Stimulated activated CD8-positive, alpha-beta memory T cell treated with anti-CD3 and anti-CD28 coated beads, Interleukin-4, amount 100 ng/mL, for 24 hours (primary cell): ENCODE results near the gene NFIA.
"Not testable (repeated sequence)": the region's sequence is repeated elsewhere in the genome, so short reads cannot be mapped to it uniquely, and the experiment has no call there.

Source experiments
- DNase-seq: peaks from one replicate; pipeline ENCODE4 v3.0.0-alpha.2; 2020; ENCODE audit warnings: low read depth

Gene NFIA

DNA sequence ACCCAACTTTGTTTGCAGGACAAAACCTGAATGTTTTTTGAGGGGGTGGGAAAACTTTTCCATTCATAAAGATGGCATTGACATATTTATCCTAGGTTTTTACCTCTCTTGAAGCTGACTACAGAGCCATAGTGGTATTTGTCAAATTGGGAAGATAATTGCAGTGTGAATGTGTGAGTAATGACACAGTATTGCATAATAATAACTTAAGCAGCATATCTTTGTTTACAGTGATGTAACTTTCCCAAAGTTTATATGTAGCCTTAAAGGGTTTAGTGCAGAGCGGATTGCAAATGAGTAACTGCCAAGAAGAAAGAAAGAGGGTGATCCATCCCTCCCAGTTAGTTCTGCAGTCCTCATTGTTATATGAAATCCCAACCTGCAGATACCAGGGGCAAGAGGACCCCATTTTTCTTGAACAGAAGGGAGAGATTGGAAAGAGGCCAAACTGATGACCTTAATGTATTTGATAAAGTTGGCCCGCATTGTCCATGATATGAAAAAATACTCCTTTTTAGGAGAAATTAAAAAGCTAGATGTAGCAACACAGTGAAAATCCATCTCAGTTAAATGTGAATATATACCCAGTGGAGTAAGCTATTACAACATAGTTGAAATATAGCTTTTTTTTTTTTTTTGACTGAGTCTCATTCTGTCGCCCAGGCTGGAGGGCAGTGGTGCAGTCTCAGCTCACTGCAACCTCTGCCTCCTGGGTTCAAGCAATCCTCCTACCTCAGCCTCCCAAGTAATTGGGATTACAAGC lies 23.7 kb upstream of the NFIA start:
- DNase-seq = no peak

DNA sequence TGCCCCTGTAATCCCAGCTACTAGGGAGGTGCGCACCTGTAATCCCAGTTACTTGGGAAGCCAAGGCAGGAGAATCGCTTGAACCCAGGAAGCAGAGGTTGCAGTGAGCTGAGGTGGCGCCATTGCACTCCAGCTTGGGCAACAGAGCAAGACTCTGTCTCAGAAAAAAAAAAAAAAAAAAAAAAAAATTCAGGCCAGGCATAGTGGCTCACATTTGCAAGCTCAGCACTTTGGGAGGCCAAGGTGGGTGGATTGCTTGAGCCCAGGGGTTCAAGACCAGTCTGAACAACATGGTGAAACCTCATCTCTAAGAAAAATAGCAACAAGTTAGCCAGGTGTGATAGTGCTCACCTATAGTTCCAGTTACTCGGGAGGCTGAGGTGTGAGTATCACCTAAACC lies 20.8 kb upstream of the NFIA start:
- not testable (repeated sequence) for DNase-seq

- DNase-seq = no peak
These were observed 17.7 kb upstream of the NFIA start for GRCh38 chr1:61064673-61065072.

GRCh38 chr1:61067446-61068019 lies 14.8 kb upstream of the NFIA start:
- DNase-seq = no peak

DNA sequence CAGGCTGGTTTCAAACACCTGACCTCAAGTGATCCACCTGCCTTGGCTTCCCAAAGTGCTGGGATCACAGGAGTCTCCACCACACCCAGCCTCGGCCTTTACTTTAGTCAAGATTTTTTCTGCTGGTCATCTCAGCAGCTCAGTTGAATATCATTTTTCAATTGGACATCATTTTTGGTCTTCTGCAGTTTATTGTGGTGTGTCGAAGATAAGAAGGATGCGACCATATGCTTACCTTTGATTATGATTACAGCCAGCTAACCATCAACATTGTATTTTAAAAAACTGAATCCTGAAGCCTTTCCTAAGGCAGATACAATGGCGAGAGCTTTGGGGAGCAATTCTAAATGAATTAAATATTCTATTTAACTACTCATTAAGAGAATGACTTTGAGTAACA lies 12.3 kb upstream of the NFIA start:
- DNase-seq = no peak

- DNase-seq = no peak
These were observed 10.9 kb upstream of the NFIA start for GRCh38 chr1:61071205-61072130.

- DNase-seq = no peak
These were observed 8.5 kb upstream of the NFIA start for GRCh38 chr1:61073871-61074270.

DNA sequence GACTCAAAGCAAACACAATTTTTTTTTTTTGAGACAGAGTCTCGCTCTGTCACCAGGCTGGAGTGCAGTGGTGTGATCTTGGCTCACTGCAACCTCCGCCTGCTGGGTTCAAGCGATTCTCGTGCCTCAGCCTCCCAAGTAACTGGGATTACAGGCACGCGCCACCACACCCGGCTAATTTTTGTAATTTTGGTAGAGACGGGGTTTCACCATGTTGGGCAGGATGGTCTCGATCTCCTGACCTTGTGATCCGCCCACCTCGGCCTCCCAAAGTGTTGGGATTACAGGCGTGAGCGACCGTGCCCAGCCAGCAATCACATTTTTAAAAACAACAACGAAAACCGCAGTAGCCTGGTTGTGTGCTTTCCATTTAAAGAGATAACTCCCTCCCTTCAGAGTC lies 6.5 kb upstream of the NFIA start:
- not testable (repeated sequence) for DNase-seq

GRCh38 chr1:61076728-61077675 lies 5.4 kb upstream of the NFIA start:
- DNase-seq = peak; percentile 68

DNA sequence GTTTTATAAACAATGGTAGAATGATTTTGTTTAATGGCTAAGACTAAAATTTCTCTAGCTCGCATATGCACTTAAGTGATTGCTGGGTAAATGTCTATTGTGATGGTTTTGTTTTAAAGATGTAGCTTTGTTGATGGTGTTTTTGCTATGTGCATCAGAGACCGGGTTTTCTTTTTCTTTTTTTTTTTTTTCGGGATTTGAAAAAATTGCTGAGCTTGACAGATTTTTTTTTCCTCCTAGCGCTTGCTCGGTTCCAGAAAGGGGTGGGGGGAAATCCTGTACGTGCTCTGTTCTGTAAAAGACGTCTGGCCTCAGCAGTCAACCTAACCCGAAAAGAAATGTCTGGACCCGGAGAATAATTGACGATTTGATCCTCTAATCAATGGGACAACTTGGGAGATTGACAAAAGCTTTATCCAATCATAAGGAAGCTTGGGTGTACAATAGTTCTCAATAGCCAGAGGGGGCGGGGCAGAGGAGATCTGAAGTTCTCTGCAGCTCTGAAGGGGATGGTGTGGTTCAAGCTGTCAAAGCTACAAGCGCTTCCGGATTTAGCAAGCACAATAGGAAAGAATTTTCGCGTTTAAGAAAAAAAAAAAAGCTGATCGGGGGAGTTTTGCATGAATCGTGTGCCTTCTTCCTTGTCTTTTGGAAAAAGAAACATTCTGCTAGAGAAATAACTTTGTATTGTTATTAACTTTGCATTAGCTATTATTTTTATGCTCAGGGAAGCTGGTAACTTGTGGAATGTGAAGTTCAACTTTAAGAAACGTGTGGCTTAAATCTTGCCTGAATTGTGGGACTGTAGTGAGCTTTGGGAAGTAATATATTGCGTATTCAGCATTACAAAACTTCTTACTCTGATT lies 4.5 kb upstream of the NFIA start:
- peak; percentile 76 for DNase-seq

GRCh38 chr1:61078618-61079295 lies 3.6 kb upstream of the NFIA start:
- DNase-seq = no peak

GRCh38 chr1:61079296-61079897 lies 3.0 kb upstream of the NFIA start:
- DNase-seq = no peak

DNA sequence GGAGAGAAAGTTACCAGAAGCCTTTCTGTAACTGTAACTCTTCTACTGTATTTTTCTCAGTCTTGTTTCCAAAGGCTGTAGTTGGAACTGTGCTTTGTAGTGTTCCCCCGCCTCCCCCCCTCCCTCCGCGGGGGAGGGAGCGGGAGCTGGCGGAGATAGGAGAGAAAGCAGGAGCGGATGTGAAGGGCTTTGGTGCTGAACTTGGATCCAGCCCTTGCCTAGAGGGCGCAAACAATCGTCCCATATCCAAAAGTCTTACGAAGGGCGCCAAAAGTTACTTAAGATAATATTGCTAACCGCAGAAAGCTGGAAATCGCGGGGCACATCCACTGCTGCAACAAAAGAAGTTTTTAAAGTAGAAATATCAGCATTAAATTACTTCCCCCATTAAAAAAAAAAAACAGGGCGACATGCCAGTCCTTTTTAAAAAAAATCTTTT lies 2.4 kb upstream of the NFIA start:
- DNase-seq = no peak

GRCh38 chr1:61080413-61081143 lies 1.8 kb upstream of the NFIA start:
- DNase-seq = no peak

- no peak for DNase-seq
These were observed 1.1 kb upstream of the NFIA start for GRCh38 chr1:61081144-61081685.

DNA sequence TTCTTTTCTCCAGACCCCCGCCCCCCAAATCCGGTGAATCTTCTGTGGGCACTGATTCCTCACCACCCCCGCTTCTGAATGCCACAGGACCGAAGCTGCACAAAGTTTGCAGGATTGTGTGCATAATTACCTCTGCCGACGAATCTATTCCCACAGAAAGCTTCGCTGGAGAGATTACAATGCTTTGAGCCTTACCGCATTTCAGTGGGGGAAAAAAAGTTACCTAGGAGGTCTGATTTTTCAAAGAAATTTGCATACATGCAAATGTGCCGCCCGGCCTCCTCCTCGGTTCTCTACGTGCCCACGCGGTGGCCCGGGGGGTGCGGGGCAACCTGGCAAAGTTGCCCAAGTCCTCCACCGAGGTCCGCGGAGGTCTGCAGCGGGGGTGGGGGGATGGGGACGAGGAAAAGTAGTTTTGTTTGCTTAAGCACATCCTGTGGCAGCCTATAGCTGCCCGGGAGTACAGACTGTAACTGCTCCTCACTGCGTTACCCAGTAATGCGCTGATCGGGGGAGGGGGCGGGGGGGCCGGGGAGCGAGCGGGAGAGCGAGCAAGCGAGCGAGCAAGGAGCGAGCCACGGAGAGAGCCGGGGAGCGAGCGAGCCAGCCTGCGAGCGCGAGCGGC lies 563 bp upstream of the NFIA start:
- no peak for DNase-seq

DNA sequence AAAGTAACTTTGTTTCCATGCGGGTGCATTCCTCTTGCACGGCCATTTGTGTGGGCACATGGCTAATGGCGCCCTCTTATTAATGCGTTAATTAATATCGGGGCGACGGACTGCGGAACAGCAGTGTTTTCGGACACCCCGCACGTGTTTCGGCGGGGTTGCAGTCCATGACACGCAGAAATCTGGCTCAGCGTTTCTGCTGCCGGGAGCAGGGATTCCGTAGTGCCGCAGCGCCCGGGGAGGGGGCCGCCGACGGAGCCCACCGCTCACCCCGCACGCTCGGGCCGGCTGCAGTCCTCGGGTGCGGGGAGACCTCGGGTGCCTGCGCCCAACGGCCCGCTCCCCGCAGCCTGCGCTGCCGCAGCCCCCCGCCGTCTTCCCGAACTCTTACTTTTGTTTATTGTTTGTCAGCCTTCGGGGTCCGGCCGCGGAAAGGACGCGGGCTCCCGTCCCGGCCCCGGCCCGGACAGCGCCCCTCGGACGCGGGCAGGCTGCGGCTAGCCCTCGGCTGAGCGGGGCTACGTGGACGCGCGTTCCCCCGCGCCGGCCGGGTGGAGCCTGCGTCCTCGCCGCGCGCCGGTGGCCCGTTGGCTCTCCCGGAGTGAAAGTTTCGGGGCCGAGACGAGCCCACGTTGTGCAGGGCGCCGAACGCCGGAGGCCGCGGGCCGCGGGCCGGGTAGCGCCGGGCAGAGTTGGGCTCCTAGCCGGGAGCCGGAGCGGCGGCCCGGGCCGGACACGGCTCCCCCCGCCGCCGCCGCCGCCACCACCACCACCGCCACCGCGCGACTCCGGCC lies 849 bp downstream of the NFIA start:
- no peak for DNase-seq
